ENCODE data around the gene AGTPBP1.

The AGTPBP1 gene

GRCh38 chr9:85559526-85559925 is 182.2 kb downstream of the AGTPBP1 start:
- no peak overlapping the region for H3K9ac ChIP-seq (ENCODE audit: low read length in 5 of 5)
- no peaks in the 10 kb centered on the region for H3K27me3 ChIP-seq (ENCODE audit: control insufficient read depth in 5 of 5, insufficient read depth in 4 of 5, low read length in 5 of 5)
- no peak overlapping the region for H3K4me3 ChIP-seq (ENCODE audit: low read depth in 1 of 5, low read length in 5 of 5)
- no peaks in the 10 kb centered on the region for H3K9me3 ChIP-seq (ENCODE audit: control insufficient read depth in 5 of 5, low read length in 5 of 5)
- no peak overlapping the region for H3K27ac ChIP-seq (ENCODE audit: low read depth, low read length)
- peaks cover 0 to 4% (median 0%) of the 10 kb centered on the region in 5 donors for H3K36me3 ChIP-seq (ENCODE audit: control insufficient read depth in 5 of 5, insufficient read depth in 5 of 5, low read length in 5 of 5)
- peaks cover 0 to under 1% (median 0%) of the 10 kb centered on the region in 5 donors for H3K4me1 ChIP-seq (ENCODE audit: control insufficient read depth in 5 of 5, insufficient read depth in 5 of 5, low read length in 5 of 5)

- peaks cover 0 to 7% (median 0%) of the 10 kb centered on the region in 5 donors for H3K4me1 ChIP-seq (ENCODE audit: control insufficient read depth in 5 of 5, insufficient read depth in 5 of 5, low read length in 5 of 5)
- H3K27ac ChIP-seq (ENCODE audit: low read depth, low read length), result no peak overlapping the region
- H3K27me3 ChIP-seq (ENCODE audit: control insufficient read depth in 5 of 5, insufficient read depth in 4 of 5, low read length in 5 of 5), result no peaks in the 10 kb centered on the region
- no peaks in the 10 kb centered on the region for H3K9me3 ChIP-seq (ENCODE audit: control insufficient read depth in 5 of 5, low read length in 5 of 5)
- H3K9ac ChIP-seq (ENCODE audit: low read length in 5 of 5), result peak overlapping the region in 1 of 5 donors; percentile 13
- no peaks in the 10 kb centered on the region for H3K36me3 ChIP-seq (ENCODE audit: control insufficient read depth in 5 of 5, insufficient read depth in 5 of 5, low read length in 5 of 5)
- H3K4me3 ChIP-seq (ENCODE audit: low read depth in 1 of 5, low read length in 5 of 5), result no peak overlapping the region
Measured at GRCh38 chr9:85554349-85554748, 187.4 kb downstream of the AGTPBP1 start.

- H3K9me3 ChIP-seq (ENCODE audit: control insufficient read depth in 5 of 5, low read length in 5 of 5), result no peaks in the 10 kb centered on the region
- H3K27me3 ChIP-seq (ENCODE audit: control insufficient read depth in 5 of 5, insufficient read depth in 4 of 5, low read length in 5 of 5), result no peaks in the 10 kb centered on the region
- H3K36me3 ChIP-seq (ENCODE audit: control insufficient read depth in 5 of 5, insufficient read depth in 5 of 5, low read length in 5 of 5), result no peaks in the 10 kb centered on the region
- no peak overlapping the region for H3K9ac ChIP-seq (ENCODE audit: low read length in 5 of 5)
- H3K4me1 ChIP-seq (ENCODE audit: control insufficient read depth in 5 of 5, insufficient read depth in 5 of 5, low read length in 5 of 5), result peaks cover 0 to 7% (median 0%) of the 10 kb centered on the region in 5 donors
- H3K27ac ChIP-seq (ENCODE audit: low read depth, low read length), result no peak overlapping the region
- no peak overlapping the region for H3K4me3 ChIP-seq (ENCODE audit: low read depth in 1 of 5, low read length in 5 of 5)
Measured at GRCh38 chr9:85553475-85553874, 188.3 kb downstream of the AGTPBP1 start.

GRCh38 chr9:85547599-85547998 is 194.2 kb downstream of the AGTPBP1 start:
- no peak overlapping the region for H3K27ac ChIP-seq (ENCODE audit: low read depth, low read length)
- H3K9me3 ChIP-seq (ENCODE audit: control insufficient read depth in 5 of 5, low read length in 5 of 5), result no peaks in the 10 kb centered on the region
- no peaks in the 10 kb centered on the region for H3K36me3 ChIP-seq (ENCODE audit: control insufficient read depth in 5 of 5, insufficient read depth in 5 of 5, low read length in 5 of 5)
- no peak overlapping the region for H3K4me3 ChIP-seq (ENCODE audit: low read depth in 1 of 5, low read length in 5 of 5)
- no peaks in the 10 kb centered on the region for H3K27me3 ChIP-seq (ENCODE audit: control insufficient read depth in 5 of 5, insufficient read depth in 4 of 5, low read length in 5 of 5)
- no peaks in the 10 kb centered on the region for H3K4me1 ChIP-seq (ENCODE audit: control insufficient read depth in 5 of 5, insufficient read depth in 5 of 5, low read length in 5 of 5)
- no peak overlapping the region for H3K9ac ChIP-seq (ENCODE audit: low read length in 5 of 5)

- Histone ChIP-seq H3K36me3 (ENCODE audit: control insufficient read depth in 5 of 5, insufficient read depth in 5 of 5, low read length in 5 of 5) (no peaks in the 10 kb centered on the region), H3K9ac (ENCODE audit: low read length in 5 of 5) (no peak overlapping the region), H3K4me3 (ENCODE audit: low read depth in 1 of 5, low read length in 5 of 5) (no peak overlapping the region), H3K27ac (ENCODE audit: low read depth, low read length) (no peak overlapping the region), H3K27me3 (ENCODE audit: control insufficient read depth in 5 of 5, insufficient read depth in 4 of 5, low read length in 5 of 5) (no peaks in the 10 kb centered on the region), H3K4me1 (ENCODE audit: control insufficient read depth in 5 of 5, insufficient read depth in 5 of 5, low read length in 5 of 5) (peaks cover 0 to 2% (median 0%) of the 10 kb centered on the region in 5 donors), H3K9me3 (ENCODE audit: control insufficient read depth in 5 of 5, low read length in 5 of 5) (no peaks in the 10 kb centered on the region)
Measured at GRCh38 chr9:85543196-85543595, 198.6 kb downstream of the AGTPBP1 start.

- Histone ChIP-seq H3K4me3 (ENCODE audit: low read depth in 1 of 5, low read length in 5 of 5) (no peak overlapping the region), H3K36me3 (ENCODE audit: control insufficient read depth in 5 of 5, insufficient read depth in 5 of 5, low read length in 5 of 5) (no peaks in the 10 kb centered on the region), H3K27ac (ENCODE audit: low read depth, low read length) (no peak overlapping the region), H3K9me3 (ENCODE audit: control insufficient read depth in 5 of 5, low read length in 5 of 5) (no peaks in the 10 kb centered on the region), H3K9ac (ENCODE audit: low read length in 5 of 5) (no peak overlapping the region), H3K27me3 (ENCODE audit: control insufficient read depth in 5 of 5, insufficient read depth in 4 of 5, low read length in 5 of 5) (no peaks in the 10 kb centered on the region), H3K4me1 (ENCODE audit: control insufficient read depth in 5 of 5, insufficient read depth in 5 of 5, low read length in 5 of 5) (peaks cover 0 to 6% (median 1%) of the 10 kb centered on the region in 5 donors)
Measured at GRCh38 chr9:85541876-85542275, 199.9 kb downstream of the AGTPBP1 start.

GRCh38 chr9:85536514-85536913 is 205.2 kb downstream of the AGTPBP1 start:
- Histone ChIP-seq H3K9ac (ENCODE audit: low read length in 5 of 5) (no peak overlapping the region), H3K4me3 (ENCODE audit: low read depth in 1 of 5, low read length in 5 of 5) (no peak overlapping the region), H3K9me3 (ENCODE audit: control insufficient read depth in 5 of 5, low read length in 5 of 5) (no peaks in the 10 kb centered on the region), H3K4me1 (ENCODE audit: control insufficient read depth in 5 of 5, insufficient read depth in 5 of 5, low read length in 5 of 5) (peaks cover 7 to 41% (median 31%) of the 10 kb centered on the region in 5 donors), H3K36me3 (ENCODE audit: control insufficient read depth in 5 of 5, insufficient read depth in 5 of 5, low read length in 5 of 5) (no peaks in the 10 kb centered on the region), H3K27ac (ENCODE audit: low read depth, low read length) (peak overlapping the region; percentile 35), H3K27me3 (ENCODE audit: control insufficient read depth in 5 of 5, insufficient read depth in 4 of 5, low read length in 5 of 5) (no peaks in the 10 kb centered on the region)

- Histone ChIP-seq H3K27ac (ENCODE audit: low read depth, low read length) (peak overlapping the region; percentile 35), H3K9ac (ENCODE audit: low read length in 5 of 5) (no peak overlapping the region)
Measured at GRCh38 chr9:85536076-85536475, 205.7 kb downstream of the AGTPBP1 start.

GRCh38 chr9:85534340-85534739 is 207.4 kb downstream of the AGTPBP1 start:
- Histone ChIP-seq H3K27me3 (ENCODE audit: control insufficient read depth in 5 of 5, insufficient read depth in 4 of 5, low read length in 5 of 5) (no peaks in the 10 kb centered on the region), H3K4me1 (ENCODE audit: control insufficient read depth in 5 of 5, insufficient read depth in 5 of 5, low read length in 5 of 5) (peaks cover 9 to 56% (median 34%) of the 10 kb centered on the region in 5 donors), H3K4me3 (ENCODE audit: low read depth in 1 of 5, low read length in 5 of 5) (no peak overlapping the region), H3K9ac (ENCODE audit: low read length in 5 of 5) (no peak overlapping the region), H3K27ac (ENCODE audit: low read depth, low read length) (no peak overlapping the region), H3K9me3 (ENCODE audit: control insufficient read depth in 5 of 5, low read length in 5 of 5) (no peaks in the 10 kb centered on the region), H3K36me3 (ENCODE audit: control insufficient read depth in 5 of 5, insufficient read depth in 5 of 5, low read length in 5 of 5) (no peaks in the 10 kb centered on the region)

More at GRCh38 chr9:85536076-85536475, 205.7 kb downstream of the AGTPBP1 start:
- Histone ChIP-seq H3K9me3 (ENCODE audit: control insufficient read depth in 5 of 5, low read length in 5 of 5) (no peaks in the 10 kb centered on the region), H3K27me3 (ENCODE audit: control insufficient read depth in 5 of 5, insufficient read depth in 4 of 5, low read length in 5 of 5) (no peaks in the 10 kb centered on the region), H3K36me3 (ENCODE audit: control insufficient read depth in 5 of 5, insufficient read depth in 5 of 5, low read length in 5 of 5) (no peaks in the 10 kb centered on the region), H3K4me1 (ENCODE audit: control insufficient read depth in 5 of 5, insufficient read depth in 5 of 5, low read length in 5 of 5) (peaks cover 7 to 42% (median 32%) of the 10 kb centered on the region in 5 donors), H3K4me3 (ENCODE audit: low read depth in 1 of 5, low read length in 5 of 5) (no peak overlapping the region)

- H3K27me3 ChIP-seq (ENCODE audit: control insufficient read depth in 5 of 5, insufficient read depth in 4 of 5, low read length in 5 of 5), result no peaks in the 10 kb centered on the region
- H3K27ac ChIP-seq (ENCODE audit: low read depth, low read length), result no peak overlapping the region
- H3K4me1 ChIP-seq (ENCODE audit: control insufficient read depth in 5 of 5, insufficient read depth in 5 of 5, low read length in 5 of 5), result peaks cover 9 to 64% (median 37%) of the 10 kb centered on the region in 5 donors
- H3K36me3 ChIP-seq (ENCODE audit: control insufficient read depth in 5 of 5, insufficient read depth in 5 of 5, low read length in 5 of 5), result no peaks in the 10 kb centered on the region
- no peaks in the 10 kb centered on the region for H3K9me3 ChIP-seq (ENCODE audit: control insufficient read depth in 5 of 5, low read length in 5 of 5)
- H3K9ac ChIP-seq (ENCODE audit: low read length in 5 of 5), result no peak overlapping the region
- no peak overlapping the region for H3K4me3 ChIP-seq (ENCODE audit: low read depth in 1 of 5, low read length in 5 of 5)
Measured at GRCh38 chr9:85533538-85533937, 208.2 kb downstream of the AGTPBP1 start.

GRCh38 chr9:85530721-85531120 is 211.0 kb downstream of the AGTPBP1 start:
- Histone ChIP-seq H3K9ac (ENCODE audit: low read length in 5 of 5) (no peak overlapping the region), H3K27me3 (ENCODE audit: control insufficient read depth in 5 of 5, insufficient read depth in 4 of 5, low read length in 5 of 5) (no peaks in the 10 kb centered on the region), H3K4me3 (ENCODE audit: low read depth in 1 of 5, low read length in 5 of 5) (no peak overlapping the region), H3K36me3 (ENCODE audit: control insufficient read depth in 5 of 5, insufficient read depth in 5 of 5, low read length in 5 of 5) (no peaks in the 10 kb centered on the region), H3K4me1 (ENCODE audit: control insufficient read depth in 5 of 5, insufficient read depth in 5 of 5, low read length in 5 of 5) (peaks cover 4 to 75% (median 25%) of the 10 kb centered on the region in 5 donors), H3K9me3 (ENCODE audit: control insufficient read depth in 5 of 5, low read length in 5 of 5) (no peaks in the 10 kb centered on the region), H3K27ac (ENCODE audit: low read depth, low read length) (no peak overlapping the region)

Data from subcutaneous abdominal adipose tissue (tissue), 5 donors.